ENCODE measurements around the gene IFNA7.
A peak's percentile ranks its signal among the peaks of the same experiment; 100 is the strongest.
"Not testable (repeated sequence)": the region's sequence is repeated elsewhere in the genome, so short reads cannot be mapped to it uniquely, and the experiment has no call there.

The IFNA7 gene

DNA sequence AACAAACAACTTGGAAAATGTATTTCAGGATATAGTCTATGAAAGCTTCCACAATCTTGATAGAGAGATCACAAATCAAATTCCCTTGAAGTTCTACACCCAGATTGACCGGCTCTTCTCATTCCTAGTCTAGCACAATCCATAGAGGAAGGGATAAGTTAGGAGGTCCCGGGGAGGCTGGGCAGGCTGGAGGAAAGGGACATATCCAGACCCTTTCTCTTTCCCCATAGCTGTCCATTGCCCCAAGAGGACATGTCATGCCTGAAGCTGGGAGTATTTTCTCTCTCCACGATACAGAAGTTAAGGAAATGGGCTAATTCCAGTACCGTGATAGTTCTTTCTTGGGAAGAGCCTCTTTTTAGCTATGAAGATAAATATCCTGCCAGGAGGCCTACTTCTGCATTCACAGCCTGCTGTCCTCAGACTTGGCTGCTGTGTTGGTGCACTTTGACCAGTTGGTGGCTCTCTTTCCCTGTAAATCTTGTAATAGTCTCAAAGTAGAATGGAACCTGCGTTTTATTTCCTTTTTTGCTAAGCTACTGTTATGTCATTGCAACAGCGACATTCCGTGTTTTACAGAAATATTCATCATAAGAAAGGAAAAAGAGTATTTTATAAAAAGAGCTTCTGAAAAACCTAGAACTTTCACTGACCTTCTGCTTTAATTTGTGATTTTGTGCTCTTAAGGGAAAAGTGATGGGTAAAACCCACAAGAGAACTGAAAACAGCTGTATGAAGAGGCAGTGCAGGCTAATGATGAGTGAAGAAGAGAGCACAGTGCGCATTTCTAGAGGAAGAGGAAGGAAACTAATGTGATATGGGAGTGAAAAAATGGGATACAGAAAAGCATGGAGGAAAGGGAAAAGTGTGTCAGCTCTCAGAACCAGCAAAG is 33.7 kb upstream of the IFNA7 start:
- H2AFZ ChIP-seq (ENCODE audit: low read depth), result not testable (repeated sequence)

DNA sequence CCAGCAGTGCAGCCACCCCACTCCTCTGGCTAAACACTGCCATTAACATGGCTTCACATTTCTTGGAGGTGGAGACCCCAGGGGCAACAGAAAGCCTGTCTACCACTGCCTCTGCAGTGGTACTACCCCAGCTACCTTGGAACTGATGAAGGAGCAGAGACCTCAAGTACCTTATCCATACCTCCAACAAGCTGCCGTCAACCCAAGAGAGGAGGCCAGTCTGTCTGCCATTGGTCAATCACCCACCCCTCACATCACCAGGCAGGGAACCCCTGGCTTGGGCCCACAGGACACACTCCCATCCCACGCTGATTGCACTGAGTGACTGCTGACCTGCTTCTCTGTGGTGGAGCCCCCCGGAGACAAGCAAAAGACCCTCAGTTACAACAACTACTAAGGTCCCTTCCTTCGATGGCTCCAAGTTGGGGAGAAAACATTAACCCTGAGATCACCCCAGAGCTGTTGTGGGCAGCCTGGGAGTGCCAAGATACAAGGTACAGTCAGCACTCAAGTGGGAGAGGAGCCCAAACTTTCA is 32.2 kb upstream of the IFNA7 start:
- Histone ChIP-seq H3K4me2 (no peak overlapping the region), H2AFZ (ENCODE audit: low read depth) (no peak overlapping the region), H3K36me3 (ENCODE audit: insufficient read depth) (no peaks in the 10 kb centered on the region), H3K79me2 (ENCODE audit: insufficient read depth, low read depth) (no peaks in the 10 kb centered on the region), H3K27ac (no peak overlapping the region), H3K4me1 (ENCODE audit: low read depth, poor library complexity, severe bottlenecking) (no peaks in the 10 kb centered on the region), H3K4me3 (IDR thresholded peaks at IDR 0.05; ENCODE audit: insufficient read depth, low read depth, low read length) (no peak overlapping the region), H3K9ac (no peak overlapping the region), H3K27me3 (ENCODE audit: insufficient read depth, low read depth) (no peaks in the 10 kb centered on the region), H4K20me1 (ENCODE audit: insufficient read depth) (no peaks in the 10 kb centered on the region)
- TF ChIP-seq, protein P1, sequence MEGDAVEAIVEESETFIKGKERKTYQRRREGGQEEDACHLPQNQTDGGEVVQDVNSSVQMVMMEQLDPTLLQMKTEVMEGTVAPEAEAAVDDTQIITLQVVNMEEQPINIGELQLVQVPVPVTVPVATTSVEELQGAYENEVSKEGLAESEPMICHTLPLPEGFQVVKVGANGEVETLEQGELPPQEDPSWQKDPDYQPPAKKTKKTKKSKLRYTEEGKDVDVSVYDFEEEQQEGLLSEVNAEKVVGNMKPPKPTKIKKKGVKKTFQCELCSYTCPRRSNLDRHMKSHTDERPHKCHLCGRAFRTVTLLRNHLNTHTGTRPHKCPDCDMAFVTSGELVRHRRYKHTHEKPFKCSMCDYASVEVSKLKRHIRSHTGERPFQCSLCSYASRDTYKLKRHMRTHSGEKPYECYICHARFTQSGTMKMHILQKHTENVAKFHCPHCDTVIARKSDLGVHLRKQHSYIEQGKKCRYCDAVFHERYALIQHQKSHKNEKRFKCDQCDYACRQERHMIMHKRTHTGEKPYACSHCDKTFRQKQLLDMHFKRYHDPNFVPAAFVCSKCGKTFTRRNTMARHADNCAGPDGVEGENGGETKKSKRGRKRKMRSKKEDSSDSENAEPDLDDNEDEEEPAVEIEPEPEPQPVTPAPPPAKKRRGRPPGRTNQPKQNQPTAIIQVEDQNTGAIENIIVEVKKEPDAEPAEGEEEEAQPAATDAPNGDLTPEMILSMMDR (conservative IDR thresholded peaks at IDR 0.05; ENCODE audit: low read depth, low read length), result no peak

More for the DNA sequence above, 33.7 kb upstream of the IFNA7 start:
- H3K79me2 ChIP-seq (ENCODE audit: insufficient read depth, low read depth); H3K4me1 ChIP-seq (ENCODE audit: low read depth, poor library complexity, severe bottlenecking); H3K27me3 ChIP-seq (ENCODE audit: insufficient read depth, low read depth); H3K4me3 ChIP-seq (IDR thresholded peaks at IDR 0.05; ENCODE audit: insufficient read depth, low read depth, low read length); H4K20me1 ChIP-seq (ENCODE audit: insufficient read depth); H3K36me3 ChIP-seq (ENCODE audit: insufficient read depth); H3K4me2 ChIP-seq; H3K27ac ChIP-seq; H3K9ac ChIP-seq: not testable (repeated sequence)
- TF ChIP-seq, protein P1 (conservative IDR thresholded peaks at IDR 0.05; ENCODE audit: low read depth, low read length), result peak; percentile 63

DNA sequence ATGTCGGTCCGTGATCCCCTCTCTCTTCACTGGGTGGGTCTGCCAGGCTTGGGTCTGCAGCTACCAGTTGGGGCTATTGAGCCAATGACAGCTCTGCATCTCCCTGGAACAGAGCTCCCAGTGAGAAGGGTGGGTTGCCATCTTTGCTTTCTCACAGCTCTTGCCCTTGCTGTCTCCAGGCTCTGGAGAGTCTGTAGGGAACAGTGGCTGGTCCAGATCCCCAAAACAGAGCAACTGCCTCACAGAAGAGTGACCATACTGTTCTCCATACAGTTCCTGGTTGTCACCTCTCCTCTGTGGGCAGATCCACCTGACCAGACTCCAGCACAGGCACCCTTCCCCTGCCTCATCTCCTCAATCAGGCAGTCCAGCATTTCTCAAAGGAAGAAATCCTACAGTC is 31.3 kb upstream of the IFNA7 start:
- Histone ChIP-seq H3K4me1 (ENCODE audit: low read depth, poor library complexity, severe bottlenecking) (no peaks in the 10 kb centered on the region), H3K27me3 (ENCODE audit: insufficient read depth, low read depth) (no peaks in the 10 kb centered on the region), H2AFZ (ENCODE audit: low read depth) (no peak overlapping the region), H3K9ac (no peak overlapping the region), H4K20me1 (ENCODE audit: insufficient read depth) (no peaks in the 10 kb centered on the region), H3K4me3 (IDR thresholded peaks at IDR 0.05; ENCODE audit: insufficient read depth, low read depth, low read length) (no peak overlapping the region), H3K79me2 (ENCODE audit: insufficient read depth, low read depth) (no peaks in the 10 kb centered on the region), H3K36me3 (ENCODE audit: insufficient read depth) (no peaks in the 10 kb centered on the region), H3K4me2 (no peak overlapping the region), H3K27ac (no peak overlapping the region)
- TF ChIP-seq, protein P1 (conservative IDR thresholded peaks at IDR 0.05; ENCODE audit: low read depth, low read length), result no peak

DNA sequence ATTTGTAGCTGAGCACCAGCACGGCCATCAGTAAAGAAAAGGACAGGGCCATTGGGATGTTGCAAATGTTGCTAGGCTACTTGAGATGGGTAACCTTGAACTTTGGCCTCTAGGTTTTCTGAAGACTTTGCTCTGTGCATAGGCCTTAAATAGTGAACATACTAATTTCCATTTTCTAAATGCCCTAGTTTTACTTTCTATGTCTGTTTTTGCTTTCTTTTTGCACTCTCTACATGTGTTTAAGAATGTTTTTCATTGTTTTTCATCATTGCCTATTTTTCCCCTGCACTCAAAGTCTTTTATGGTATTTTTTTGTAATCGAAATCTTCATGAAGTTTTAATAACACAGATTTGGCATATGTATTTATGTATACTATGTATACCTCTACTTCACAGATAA is 26.1 kb upstream of the IFNA7 start, which contains the start of gene IFNA17:
IFNA17 (minus strand) TSS at position 101 of the 400 bp plus-strand sequence; CDS start at position 52, 49 bp downstream.
- Histone ChIP-seq H3K27ac (no peak within 1 kb of the TSS), H3K4me3 (IDR thresholded peaks at IDR 0.05; ENCODE audit: insufficient read depth, low read depth, low read length) (no peak within 1 kb of the TSS), H2AFZ (ENCODE audit: low read depth) (no peak within 1 kb of the TSS), H4K20me1 (ENCODE audit: insufficient read depth) (no peaks in the 10 kb centered on the region), H3K9ac (no peak within 1 kb of the TSS), H3K27me3 (ENCODE audit: insufficient read depth, low read depth) (no peaks in the 10 kb centered on the region), H3K4me2 (no peak within 1 kb of the TSS), H3K36me3 (ENCODE audit: insufficient read depth) (no peaks in the 10 kb centered on the region), H3K4me1 (ENCODE audit: low read depth, poor library complexity, severe bottlenecking) (no peaks in the 10 kb centered on the region), H3K79me2 (ENCODE audit: insufficient read depth, low read depth) (no peaks in the 10 kb centered on the region)
- TF ChIP-seq, protein P1 (conservative IDR thresholded peaks at IDR 0.05; ENCODE audit: low read depth, low read length), result no peak

DNA sequence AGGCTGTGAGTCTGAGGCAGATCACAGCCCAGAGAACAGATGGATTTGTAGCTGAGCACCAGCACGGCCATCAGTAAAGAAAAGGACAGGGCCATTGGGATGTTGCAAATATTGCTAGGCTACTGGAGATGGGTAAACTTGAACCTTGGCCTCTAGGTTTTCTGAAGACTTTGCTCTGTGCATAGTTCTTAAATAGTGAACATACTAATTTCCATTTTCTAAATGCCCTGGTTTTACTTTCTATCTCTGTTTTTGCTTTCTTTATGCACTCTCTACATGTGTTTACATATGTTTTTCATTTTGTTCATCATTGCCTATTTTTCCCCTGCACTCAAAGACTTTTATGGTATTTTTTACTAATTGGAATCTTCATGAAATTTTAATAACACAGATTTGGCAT is 15.2 kb upstream of the IFNA7 start, which contains the start of gene IFNA16:
IFNA16 (minus strand) TSS at position 101 of the 400 bp plus-strand sequence; CDS start at position 95, 6 bp downstream.
- not testable (repeated sequence) for H3K4me1 ChIP-seq (ENCODE audit: low read depth, poor library complexity, severe bottlenecking); H3K9ac ChIP-seq; H4K20me1 ChIP-seq (ENCODE audit: insufficient read depth); H3K79me2 ChIP-seq (ENCODE audit: insufficient read depth, low read depth); H3K27ac ChIP-seq; H3K27me3 ChIP-seq (ENCODE audit: insufficient read depth, low read depth); H2AFZ ChIP-seq (ENCODE audit: low read depth); H3K36me3 ChIP-seq (ENCODE audit: insufficient read depth); H3K4me3 ChIP-seq (IDR thresholded peaks at IDR 0.05; ENCODE audit: insufficient read depth, low read depth, low read length); H3K4me2 ChIP-seq
